OCI-LY3 (cell line): ENCODE measurements around the gene PIERCE2.

Source experiments
- CTCF ChIP-seq: fragments of 200-600, 300-600 bp; sonication (generic); IDR thresholded peaks from 2 replicates; pipeline ENCODE4 v1.5.1; 2014; ENCODE audit warnings: antibody characterized with exemption, low read length, low read depth
- EZH2phosphoT487 ChIP-seq: fragments of 200-600 bp; shearing (Covaris generic); IDR thresholded peaks from 2 replicates; pipeline ENCODE4 v1.6.1; 2018; ENCODE audit warnings: antibody characterized with exemption, mixed run types, low read depth

GRCh38 chr15:55457401-55458022, 49.2 kb downstream of the PIERCE2 start:
- TF ChIP-seq CTCF (no peak), EZH2phosphoT487 (no peak)
